ENCODE results near the gene MOGAT3.

The MOGAT3 gene, protein sequence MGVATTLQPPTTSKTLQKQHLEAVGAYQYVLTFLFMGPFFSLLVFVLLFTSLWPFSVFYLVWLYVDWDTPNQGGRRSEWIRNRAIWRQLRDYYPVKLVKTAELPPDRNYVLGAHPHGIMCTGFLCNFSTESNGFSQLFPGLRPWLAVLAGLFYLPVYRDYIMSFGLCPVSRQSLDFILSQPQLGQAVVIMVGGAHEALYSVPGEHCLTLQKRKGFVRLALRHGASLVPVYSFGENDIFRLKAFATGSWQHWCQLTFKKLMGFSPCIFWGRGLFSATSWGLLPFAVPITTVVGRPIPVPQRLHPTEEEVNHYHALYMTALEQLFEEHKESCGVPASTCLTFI

DNA sequence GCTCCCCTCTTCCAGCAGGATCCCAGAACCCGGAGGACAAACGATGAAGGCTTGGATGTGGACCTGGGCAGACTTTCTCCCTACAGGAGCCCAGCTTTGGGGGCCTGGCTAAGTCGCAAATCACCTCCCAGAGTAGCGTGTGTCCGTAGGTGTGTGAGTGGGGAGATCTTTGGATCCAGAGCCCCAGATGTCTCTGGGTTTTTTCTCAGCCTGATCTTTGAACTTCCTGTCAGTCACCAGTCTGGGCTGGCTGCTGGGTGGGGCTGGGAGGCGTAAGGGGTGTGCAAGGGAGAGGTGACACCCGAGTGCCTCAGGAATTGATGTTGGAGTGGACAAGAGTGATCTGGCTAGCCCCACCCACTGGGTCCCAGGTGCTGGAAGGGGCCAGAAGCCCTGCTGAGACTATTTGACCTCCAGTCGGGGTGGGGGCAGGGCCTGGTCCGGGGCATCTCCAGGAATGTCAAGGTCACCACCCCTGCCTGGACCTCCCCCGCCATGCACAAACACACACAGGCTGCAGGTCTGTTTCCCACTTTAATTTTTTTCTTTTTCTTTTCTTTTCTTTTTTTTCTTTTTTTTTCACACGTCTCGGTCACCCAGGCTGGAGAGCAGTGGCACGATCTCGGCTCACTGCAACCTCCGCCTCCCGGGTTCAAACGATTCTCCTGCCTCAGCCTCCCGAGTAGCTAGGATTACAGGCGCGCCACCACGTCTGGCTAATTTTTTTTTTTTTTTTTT, at the start of gene MOGAT3:
Gene MOGAT3, minus strand, starts transcription at position 175 of the 738 bp plus-strand sequence. CDS start 182 bp downstream, outside the sequence.
- H3K36me3 ChIP-seq, result peaks cover 4% of the 10 kb centered on the region
- peak within 1 kb of the TSS; percentile 31 for H3K4me3 ChIP-seq (ENCODE audit: low read depth, low read length)
- H3K27me3 ChIP-seq (ENCODE audit: insufficient read depth, low read depth, severe bottlenecking), result peaks cover 10% of the 10 kb centered on the region
- H3K27ac ChIP-seq, result no peak within 1 kb of the TSS
- H3K9me3 ChIP-seq (ENCODE audit: severe bottlenecking), result no peaks in the 10 kb centered on the region
- DNase-seq, result no peak
- TF ChIP-seq, protein P1, sequence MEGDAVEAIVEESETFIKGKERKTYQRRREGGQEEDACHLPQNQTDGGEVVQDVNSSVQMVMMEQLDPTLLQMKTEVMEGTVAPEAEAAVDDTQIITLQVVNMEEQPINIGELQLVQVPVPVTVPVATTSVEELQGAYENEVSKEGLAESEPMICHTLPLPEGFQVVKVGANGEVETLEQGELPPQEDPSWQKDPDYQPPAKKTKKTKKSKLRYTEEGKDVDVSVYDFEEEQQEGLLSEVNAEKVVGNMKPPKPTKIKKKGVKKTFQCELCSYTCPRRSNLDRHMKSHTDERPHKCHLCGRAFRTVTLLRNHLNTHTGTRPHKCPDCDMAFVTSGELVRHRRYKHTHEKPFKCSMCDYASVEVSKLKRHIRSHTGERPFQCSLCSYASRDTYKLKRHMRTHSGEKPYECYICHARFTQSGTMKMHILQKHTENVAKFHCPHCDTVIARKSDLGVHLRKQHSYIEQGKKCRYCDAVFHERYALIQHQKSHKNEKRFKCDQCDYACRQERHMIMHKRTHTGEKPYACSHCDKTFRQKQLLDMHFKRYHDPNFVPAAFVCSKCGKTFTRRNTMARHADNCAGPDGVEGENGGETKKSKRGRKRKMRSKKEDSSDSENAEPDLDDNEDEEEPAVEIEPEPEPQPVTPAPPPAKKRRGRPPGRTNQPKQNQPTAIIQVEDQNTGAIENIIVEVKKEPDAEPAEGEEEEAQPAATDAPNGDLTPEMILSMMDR (IDR thresholded peaks at IDR 0.05; ENCODE audit: low read depth, low read length), result no peak

DNA sequence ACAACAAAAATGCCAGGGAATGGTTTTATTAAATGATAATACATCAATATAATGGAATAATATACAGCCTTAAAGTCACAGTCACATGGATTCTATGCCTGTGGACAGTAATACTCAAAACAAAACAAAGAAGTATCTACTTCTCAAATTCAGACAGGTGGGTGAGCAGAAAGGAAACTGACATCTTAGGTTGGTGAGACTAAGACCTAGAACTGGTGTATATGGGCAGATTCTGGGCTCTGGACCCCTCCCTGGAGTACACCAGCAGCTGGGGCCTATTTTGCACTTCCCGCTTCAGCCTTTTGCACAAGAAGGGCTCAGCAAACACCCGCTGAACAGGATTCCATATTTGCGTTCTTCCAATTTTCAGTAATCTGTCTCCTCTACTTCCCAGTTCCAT, 49.5 kb upstream of the MOGAT3 start:
- H3K4me3 ChIP-seq (ENCODE audit: low read depth, low read length), result no peak overlapping the region
- TF ChIP-seq, protein P1 (IDR thresholded peaks at IDR 0.05; ENCODE audit: low read depth, low read length), result no peak

DNA sequence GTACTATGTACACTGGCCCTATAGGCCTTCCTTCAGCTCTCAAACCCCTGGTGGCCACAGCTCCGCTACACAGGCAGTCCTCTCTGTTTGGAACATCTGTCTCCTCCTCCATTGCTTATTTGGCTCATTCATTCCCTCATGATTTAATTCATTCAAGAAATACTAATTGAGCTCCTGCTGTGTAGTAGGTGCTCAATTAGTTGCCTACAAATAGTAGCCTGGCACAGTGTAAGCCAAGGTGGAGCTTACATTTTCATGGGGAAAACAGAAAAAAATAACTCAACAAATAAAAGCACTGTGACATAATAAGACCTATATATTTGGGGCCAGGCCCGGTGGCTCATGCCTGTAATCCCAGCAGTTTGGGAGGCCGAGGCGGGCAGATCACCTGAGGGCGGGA, 47.4 kb upstream of the MOGAT3 start:
- Histone ChIP-seq H3K36me3 (peaks cover 21% of the 10 kb centered on the region), H3K27ac (no peak overlapping the region), H3K4me3 (ENCODE audit: low read depth, low read length) (no peak overlapping the region), H3K9me3 (ENCODE audit: severe bottlenecking) (no peaks in the 10 kb centered on the region), H3K27me3 (ENCODE audit: insufficient read depth, low read depth, severe bottlenecking) (peaks cover 9% of the 10 kb centered on the region)
- DNase-seq, result no peak
- TF ChIP-seq, protein P1 (IDR thresholded peaks at IDR 0.05; ENCODE audit: low read depth, low read length), result no peak

More for the DNA sequence above, 49.5 kb upstream of the MOGAT3 start:
- Histone ChIP-seq H3K27ac (no peak overlapping the region), H3K27me3 (ENCODE audit: insufficient read depth, low read depth, severe bottlenecking) (peaks cover 24% of the 10 kb centered on the region), H3K36me3 (peaks cover 16% of the 10 kb centered on the region), H3K9me3 (ENCODE audit: severe bottlenecking) (no peaks in the 10 kb centered on the region)
- DNase-seq, result no peak

DNA sequence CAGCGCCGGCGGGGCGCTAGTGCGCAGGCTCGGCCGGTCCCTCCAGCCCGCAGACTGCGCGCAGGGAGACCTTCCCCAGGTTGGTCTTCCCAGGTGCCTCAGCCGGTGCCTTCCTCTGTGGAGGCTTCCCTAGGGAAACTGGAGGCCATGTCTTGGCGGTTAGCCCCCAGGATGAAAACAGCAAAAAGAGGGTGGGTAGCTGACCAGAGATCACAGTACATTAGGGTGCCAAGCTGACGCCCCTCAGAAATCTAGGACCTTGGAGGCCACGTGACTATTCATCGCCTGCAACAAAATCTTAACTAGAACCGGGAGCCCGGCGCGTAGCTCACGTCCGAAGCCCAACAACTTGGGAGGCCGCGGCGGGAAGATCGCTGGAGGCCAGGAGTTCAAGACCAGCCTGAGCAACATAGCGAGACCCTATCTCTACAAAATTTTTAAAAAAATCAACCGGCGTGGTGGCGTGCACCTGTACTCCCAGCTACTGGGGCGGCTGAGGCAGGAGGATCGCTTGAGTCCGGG, 44.4 kb upstream of the MOGAT3 start:
- Histone ChIP-seq H3K9me3 (ENCODE audit: severe bottlenecking) (no peaks in the 10 kb centered on the region), H3K27me3 (ENCODE audit: insufficient read depth, low read depth, severe bottlenecking) (no peaks in the 10 kb centered on the region), H3K4me3 (ENCODE audit: low read depth, low read length) (peak overlapping the region; percentile 78), H3K36me3 (peaks cover 20% of the 10 kb centered on the region), H3K27ac (peak overlapping the region; percentile 86)
- TF ChIP-seq, protein P1 (IDR thresholded peaks at IDR 0.05; ENCODE audit: low read depth, low read length), result no peak
- no peak for DNase-seq

DNA sequence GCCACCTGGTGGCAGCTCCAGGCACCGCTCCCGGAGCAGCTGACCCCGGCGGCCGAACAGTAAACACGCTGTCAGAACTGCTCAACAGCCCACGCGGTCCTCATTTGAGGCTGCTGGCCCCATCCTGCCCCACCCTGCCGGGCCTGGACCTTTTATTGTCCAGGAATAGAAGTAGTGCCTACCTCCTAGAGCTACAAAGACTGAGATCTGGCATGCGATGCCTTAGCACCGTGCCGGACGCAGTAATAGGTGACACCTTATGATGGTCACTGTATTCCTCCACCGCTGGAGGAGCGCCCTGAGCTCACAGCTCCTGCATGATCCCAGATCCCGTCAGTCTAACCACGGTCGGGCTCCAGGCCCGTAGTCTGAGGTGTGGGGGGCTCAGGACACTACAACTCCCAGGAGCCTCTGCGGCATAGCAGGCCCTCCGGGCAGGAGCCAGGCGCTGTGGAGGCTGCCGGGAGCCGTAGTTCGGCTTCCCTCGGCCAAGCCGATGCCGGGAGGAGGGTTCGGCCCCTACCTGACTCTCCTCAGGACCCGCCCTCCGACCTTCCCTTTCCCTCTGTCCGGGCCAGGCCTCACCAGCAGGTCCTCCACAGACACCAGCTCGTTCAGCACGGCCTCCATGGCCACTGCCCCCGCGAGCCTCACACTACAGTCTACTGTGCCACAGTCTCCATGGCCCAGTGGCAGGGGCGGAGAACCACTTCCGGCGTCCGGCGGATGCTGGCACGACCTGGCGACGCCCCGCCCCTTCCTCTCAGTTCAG, 43.7 kb upstream of the MOGAT3 start, which contains the start of gene FIS1:
Gene FIS1, minus strand, starts transcription at position 707 of the 772 bp plus-strand sequence. Its CDS starts 77 bp downstream, at position 630.
- DNase-seq, result peak; percentile 94
- H3K27me3 ChIP-seq (ENCODE audit: insufficient read depth, low read depth, severe bottlenecking), result no peaks in the 10 kb centered on the region
- H3K27ac ChIP-seq, result peak within 1 kb of the TSS; percentile 86
- H3K4me3 ChIP-seq (ENCODE audit: low read depth, low read length), result peak within 1 kb of the TSS; percentile 78
- no peaks in the 10 kb centered on the region for H3K9me3 ChIP-seq (ENCODE audit: severe bottlenecking)
- H3K36me3 ChIP-seq, result peaks cover 26% of the 10 kb centered on the region
- TF ChIP-seq, protein P1 (IDR thresholded peaks at IDR 0.05; ENCODE audit: low read depth, low read length), result peak; percentile 88
